Right atrium auricular region (tissue), 2 donors: ENCODE data around the gene MAN1A2. TPM values are rescaled to one million over a fixed set of nuclear protein-coding genes. Genes with fewer than 3 reads are reported as not detected.

Experiments
- DNase-seq: peaks from one replicate; pipeline ENCODE4 v3.0.0-alpha.2; 2019; ENCODE audit warnings: low spot score
- H3K27ac ChIP-seq, 2 donors: fragments of 200-600 bp; sonication (generic); 1 replicate in 1 of 2; 2 replicates in 1 of 2; pipeline ENCODE4 v1.5.1; 2016 to 2019
- H3K27me3 ChIP-seq, 2 donors: fragments of 200-600 bp; sonication (generic); one replicate each; pipeline versions ENCODE4 v1.5.1 to v1.6.0; 2017 to 2019
- H3K36me3 ChIP-seq: fragments of 200-600 bp; sonication (generic); one replicate; pipeline ENCODE4 v1.5.1; 2016
- H3K4me1 ChIP-seq, 2 donors: fragments of 200-600 bp; sonication (generic); one replicate each; pipeline versions ENCODE4 v1.5.1 to v1.6.0; 2017 to 2019
- H3K4me3 ChIP-seq, 2 donors: fragments of 200-600 bp; sonication (generic); 1 replicate in 1 of 2; 2 replicates in 1 of 2; pipeline ENCODE4 v1.5.1; 2017 to 2019; ENCODE audit warnings: mild to moderate bottlenecking in 1 of 2, moderate library complexity in 1 of 2
- H3K9me3 ChIP-seq, 2 donors: fragments of 200-600 bp; sonication (generic); one replicate each; pipeline ENCODE4 v1.5.1; 2019
- total RNA-seq, 2 donors: library from RNA; depleted of rRNA; stranded (reverse); fragments of >200 nt; gene quantifications; one replicate each; pipeline ENCODE4 v1.1.0, GENCODE V29; 2016
- TF ChIP-seq, protein P1 (sequence below), 2 donors: fragments of 200-600 bp; sonication (generic); IDR thresholded peaks; one replicate each; pipeline ENCODE4 v1.5.1; 2019; ENCODE audit warnings: antibody characterized with exemption in 2 of 2

The MAN1A2 gene
- total RNA-seq, 2 donors from 2014 or later: 26.7 to 52.7 TPM

DNA sequence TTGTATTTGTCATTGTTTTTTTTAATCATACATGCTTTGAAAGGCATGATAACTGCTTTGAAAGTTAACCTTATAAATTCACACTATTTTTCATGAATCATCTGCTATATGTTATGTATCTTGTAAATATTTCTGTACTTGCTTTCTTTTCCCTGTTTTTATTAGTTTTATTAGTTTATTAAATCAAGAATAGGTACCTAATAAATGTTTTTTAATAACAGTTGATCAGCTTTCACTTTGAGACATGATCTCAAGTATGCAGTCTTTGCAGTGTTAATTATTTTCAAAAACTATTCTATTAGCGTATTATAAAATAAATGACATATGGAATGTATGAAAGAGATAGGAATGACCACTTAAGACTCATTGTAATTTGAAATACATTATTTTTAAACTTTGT lies 127.8 kb downstream of the MAN1A2 start:
- Histone ChIP-seq H3K27me3 (no peaks in the 10 kb centered on the region), H3K36me3 (peaks cover 2% of the 10 kb centered on the region), H3K4me1 (no peaks in the 10 kb centered on the region), H3K9me3 (no peaks in the 10 kb centered on the region), H3K27ac (no peak overlapping the region), H3K4me3 (no peak overlapping the region)
- TF ChIP-seq, protein P1, sequence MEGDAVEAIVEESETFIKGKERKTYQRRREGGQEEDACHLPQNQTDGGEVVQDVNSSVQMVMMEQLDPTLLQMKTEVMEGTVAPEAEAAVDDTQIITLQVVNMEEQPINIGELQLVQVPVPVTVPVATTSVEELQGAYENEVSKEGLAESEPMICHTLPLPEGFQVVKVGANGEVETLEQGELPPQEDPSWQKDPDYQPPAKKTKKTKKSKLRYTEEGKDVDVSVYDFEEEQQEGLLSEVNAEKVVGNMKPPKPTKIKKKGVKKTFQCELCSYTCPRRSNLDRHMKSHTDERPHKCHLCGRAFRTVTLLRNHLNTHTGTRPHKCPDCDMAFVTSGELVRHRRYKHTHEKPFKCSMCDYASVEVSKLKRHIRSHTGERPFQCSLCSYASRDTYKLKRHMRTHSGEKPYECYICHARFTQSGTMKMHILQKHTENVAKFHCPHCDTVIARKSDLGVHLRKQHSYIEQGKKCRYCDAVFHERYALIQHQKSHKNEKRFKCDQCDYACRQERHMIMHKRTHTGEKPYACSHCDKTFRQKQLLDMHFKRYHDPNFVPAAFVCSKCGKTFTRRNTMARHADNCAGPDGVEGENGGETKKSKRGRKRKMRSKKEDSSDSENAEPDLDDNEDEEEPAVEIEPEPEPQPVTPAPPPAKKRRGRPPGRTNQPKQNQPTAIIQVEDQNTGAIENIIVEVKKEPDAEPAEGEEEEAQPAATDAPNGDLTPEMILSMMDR (IDR thresholded peaks at IDR 0.05): no peak
- no peak for DNase-seq

DNA sequence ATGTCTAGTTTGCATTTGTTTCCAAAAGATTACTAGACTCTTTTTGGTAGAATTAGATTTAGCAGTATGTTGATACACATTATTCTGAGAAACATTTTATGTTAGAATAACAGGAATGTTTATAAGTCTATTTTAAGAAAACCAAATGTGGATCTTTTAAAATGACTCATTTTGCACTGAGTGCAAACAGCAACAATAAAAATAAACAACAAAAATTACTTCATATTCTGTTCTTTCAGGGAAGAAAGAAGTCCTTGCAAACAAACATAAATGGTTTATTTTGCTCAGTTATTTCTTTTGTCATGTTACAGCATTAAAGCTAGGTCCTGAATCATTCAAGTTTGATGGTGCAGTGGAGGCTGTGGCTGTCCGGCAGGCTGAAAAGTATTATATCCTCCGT lies 131.8 kb downstream of the MAN1A2 start:
- Histone ChIP-seq H3K4me1 (no peaks in the 10 kb centered on the region), H3K36me3 (peaks cover 4% of the 10 kb centered on the region), H3K4me3 (no peak overlapping the region), H3K27ac (no peak overlapping the region), H3K27me3 (no peaks in the 10 kb centered on the region), H3K9me3 (no peaks in the 10 kb centered on the region)
- TF ChIP-seq, protein P1 (IDR thresholded peaks at IDR 0.05): no peak
- no peak for DNase-seq

DNA sequence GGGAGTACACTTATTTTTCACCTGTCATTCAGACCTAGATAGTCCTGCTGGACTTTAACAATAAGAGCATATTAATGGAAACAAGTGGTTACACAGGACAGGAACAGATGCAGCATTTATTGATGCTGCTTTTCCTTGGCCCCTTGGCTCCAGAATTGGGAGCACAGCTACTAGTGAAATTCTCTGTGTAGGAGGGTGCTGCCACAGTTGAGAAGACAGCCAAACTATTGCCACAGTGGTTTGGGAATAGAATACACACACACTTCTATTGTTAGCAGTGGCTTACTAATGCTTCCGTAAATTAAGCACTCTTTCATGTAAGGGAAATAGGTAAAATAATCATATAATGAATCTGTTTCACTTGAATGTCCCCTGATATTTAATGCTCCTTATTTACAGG lies 133.3 kb downstream of the MAN1A2 start:
- Histone ChIP-seq H3K36me3 (peaks cover 14% of the 10 kb centered on the region), H3K27ac (no peak overlapping the region), H3K9me3 (no peaks in the 10 kb centered on the region), H3K4me3 (no peak overlapping the region), H3K27me3 (no peaks in the 10 kb centered on the region), H3K4me1 (no peaks in the 10 kb centered on the region)
- TF ChIP-seq, protein P1 (IDR thresholded peaks at IDR 0.05): no peak
- DNase-seq: no peak

DNA sequence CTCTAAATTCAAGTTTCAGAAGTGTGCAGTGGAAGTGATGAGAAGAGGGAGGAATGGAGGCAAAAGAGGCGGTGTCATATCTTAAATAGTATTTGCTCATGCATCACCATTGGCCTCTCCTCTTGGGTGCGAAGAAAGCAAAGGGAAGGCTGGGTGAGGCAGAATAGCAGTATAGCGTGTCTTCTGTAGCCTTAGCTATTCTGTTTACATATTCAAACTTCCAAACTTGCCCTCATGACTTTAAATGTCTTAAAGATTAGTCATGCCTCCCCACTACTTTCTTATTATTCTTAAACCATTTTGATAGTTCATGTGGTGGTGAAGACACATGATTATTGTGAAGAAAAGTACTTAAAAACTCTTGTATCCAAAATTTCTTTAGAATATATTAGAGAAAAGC lies 134.0 kb downstream of the MAN1A2 start:
- H3K36me3 ChIP-seq: peaks cover 14% of the 10 kb centered on the region
- H3K4me3 ChIP-seq: no peak overlapping the region
- no peaks in the 10 kb centered on the region for H3K9me3 ChIP-seq
- H3K4me1 ChIP-seq: no peaks in the 10 kb centered on the region
- no peaks in the 10 kb centered on the region for H3K27me3 ChIP-seq
- TF ChIP-seq, protein P1 (IDR thresholded peaks at IDR 0.05): no peak
- no peak for DNase-seq
- H3K27ac ChIP-seq: no peak overlapping the region

DNA sequence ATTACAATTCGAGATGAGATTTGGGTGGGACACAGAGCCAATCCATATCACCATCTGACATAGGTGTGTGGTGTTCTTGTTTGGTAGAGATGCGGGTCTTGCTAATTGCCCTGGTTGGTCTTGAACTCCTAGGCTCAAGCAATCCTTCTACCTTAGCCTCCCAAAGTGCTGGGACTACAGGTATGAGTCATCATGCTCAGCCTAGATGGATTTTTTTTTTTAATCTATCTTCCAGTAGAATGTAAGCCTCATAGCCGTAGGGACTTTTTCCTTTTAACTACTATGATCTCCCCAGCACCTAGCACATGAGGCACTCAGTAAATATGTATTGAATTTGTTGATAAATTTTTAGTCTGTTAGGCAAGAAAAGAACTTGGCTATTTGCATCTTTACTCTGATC lies 144.0 kb downstream of the MAN1A2 start:
- Histone ChIP-seq H3K4me3 (no peak overlapping the region), H3K36me3 (peaks cover 12% of the 10 kb centered on the region), H3K27ac (no peak overlapping the region), H3K9me3 (no peaks in the 10 kb centered on the region), H3K27me3 (no peaks in the 10 kb centered on the region), H3K4me1 (no peaks in the 10 kb centered on the region)
- TF ChIP-seq, protein P1 (IDR thresholded peaks at IDR 0.05): no peak
- DNase-seq: no peak

DNA sequence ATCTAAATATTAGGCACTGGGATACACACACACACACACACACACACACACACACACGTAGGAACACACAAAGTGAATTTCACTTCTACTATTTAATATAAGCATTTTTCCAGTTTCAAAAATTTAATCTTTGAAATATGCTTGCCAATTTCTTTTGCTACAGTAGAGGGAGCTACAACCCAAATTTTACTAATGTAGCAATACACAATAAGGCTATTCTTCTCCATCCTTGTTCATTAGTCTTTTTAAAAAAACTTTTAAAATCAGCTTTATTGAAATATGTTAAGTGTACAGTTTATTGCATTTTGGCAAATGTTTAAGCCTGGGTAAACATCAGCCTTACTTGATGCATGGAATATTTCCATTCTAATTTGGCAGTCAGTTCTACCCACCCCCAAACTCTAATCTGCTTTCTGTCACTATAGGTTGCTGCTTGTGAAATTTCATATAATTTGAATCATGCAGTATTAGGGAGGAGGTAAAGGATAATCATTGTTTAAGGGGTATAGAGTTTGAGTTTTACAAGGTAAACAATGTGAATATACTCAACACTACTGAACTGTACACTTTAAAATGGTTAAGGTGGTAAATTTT lies 145.6 kb downstream of the MAN1A2 start:
- peaks cover 7% of the 10 kb centered on the region for H3K36me3 ChIP-seq
- no peaks in the 10 kb centered on the region for H3K4me1 ChIP-seq
- H3K27me3 ChIP-seq: no peaks in the 10 kb centered on the region
- no peak overlapping the region for H3K4me3 ChIP-seq
- TF ChIP-seq, protein P1 (IDR thresholded peaks at IDR 0.05): peak; percentile 25 to 61
- DNase-seq: no peak
- H3K27ac ChIP-seq: no peak overlapping the region
- no peaks in the 10 kb centered on the region for H3K9me3 ChIP-seq
